ENCODE measurements around the gene SEL1L3. TPM values are rescaled to one million over a fixed set of nuclear protein-coding genes. Genes with fewer than 3 reads are reported as not detected.

Gene SEL1L3
- total and polyA plus RNA-seq, 2 donors (not counting 3 experiments of a cell fraction or from before 2014, with no cell fraction given) = 53.4 to 122 TPM

GRCh38 chr4:25834411-25835107, 28.2 kb downstream of the SEL1L3 start:
- no peaks in the 10 kb centered on the region for H4K20me1 ChIP-seq (replicated peaks; ENCODE audit: control insufficient read depth, extremely low read depth, insufficient read depth, low read length)
- H3K9ac ChIP-seq (replicated peaks; ENCODE audit: extremely low read depth, insufficient read depth, low read length) = no peak overlapping the region
- peaks cover 2% of the 10 kb centered on the region for H3K9me1 ChIP-seq (replicated peaks; ENCODE audit: control insufficient read depth, extremely low read depth, insufficient read depth, low read length)
- FAIRE-seq (no peak), DNase-seq (ENCODE audit: low read depth, low spot score) (no peak)
- no peaks in the 10 kb centered on the region for H3K4me1 ChIP-seq (ENCODE audit: control insufficient read depth, extremely low read depth, insufficient read depth, low read length)
- H3K4me2 ChIP-seq (ENCODE audit: insufficient read depth, low read length) = no peak overlapping the region
- CTCF ChIA-PET = no interaction called here
- no peaks in the 10 kb centered on the region for H3K79me2 ChIP-seq (ENCODE audit: control insufficient read depth, insufficient read depth, low read length)
- TF ChIP-seq POLR2A (IDR thresholded peaks at IDR 0.05; ENCODE audit: low read depth, low read length) = no peak
- TF ChIP-seq JUN (IDR thresholded peaks at IDR 0.05; ENCODE audit: borderline replicate concordance, insufficient read depth, insufficient read length, low read depth) = no peak
- no peak for TF ChIP-seq POLR2AphosphoS5 (IDR thresholded peaks at IDR 0.05; ENCODE audit: insufficient read depth, low read depth, low read length)
- no peak for TF ChIP-seq EZH2 (IDR thresholded peaks at IDR 0.05; ENCODE audit: borderline replicate concordance, low read depth, low read length, severe bottlenecking)
- no peaks in the 10 kb centered on the region for H3K27me3 ChIP-seq (ENCODE audit: control insufficient read depth in 2 of 2, insufficient read depth in 2 of 2, low read length in 2 of 2)
- intact Hi-C loops (cut with micrococcal nuclease) (loop anchor here (2.0 kb wide), 1 partner anchor 22 kb away; no protein-coding TSS in a partner anchor), dilution Hi-C loops (cut with MboI; ENCODE audit: extremely low pct_ligation_motif_present, low sequenced_read_pairs) (no loop called here)
- H3K9me3 ChIP-seq (replicated peaks; ENCODE audit: control insufficient read depth, insufficient read depth, low read length) = no peaks in the 10 kb centered on the region
- no peak overlapping the region for H2AFZ ChIP-seq (ENCODE audit: low read depth, low read length)
- no peak overlapping the region for H3K27ac ChIP-seq (ENCODE audit: insufficient read depth, low read depth, low read length)
- no TSS peak for BruUV-seq (replicated peaks)
- POLR2A ChIA-PET = no interaction called here
- peaks cover 3 to 4% of the 10 kb centered on the region in 2 experiments for H3K36me3 ChIP-seq (ENCODE audit: control insufficient read depth in 2 of 2, extremely low read depth in 1 of 2, insufficient read depth in 2 of 2, low read length in 2 of 2)
- no peak overlapping the region for H3K4me3 ChIP-seq (replicated peaks in 1 of 3; ENCODE audit: insufficient read depth in 1 of 3, low read depth in 1 of 3, low read length in 3 of 3)

GRCh38 chr4:25830548-25830947, 32.2 kb downstream of the SEL1L3 start:
- no peak overlapping the region for H3K4me3 ChIP-seq (replicated peaks in 1 of 3; ENCODE audit: insufficient read depth in 1 of 3, low read depth in 1 of 3, low read length in 3 of 3)
- H3K27ac ChIP-seq (ENCODE audit: insufficient read depth, low read depth, low read length) = no peak overlapping the region
- intact Hi-C loops (cut with micrococcal nuclease) = no loop called here
- H3K9ac ChIP-seq (replicated peaks; ENCODE audit: extremely low read depth, insufficient read depth, low read length) = no peak overlapping the region
- TF ChIP-seq JUN (IDR thresholded peaks at IDR 0.05; ENCODE audit: borderline replicate concordance, insufficient read depth, insufficient read length, low read depth) (no peak), FOS (IDR thresholded peaks at IDR 0.05; ENCODE audit: borderline replicate concordance, insufficient read depth, low read length) (no peak), EZH2 (IDR thresholded peaks at IDR 0.05; ENCODE audit: borderline replicate concordance, low read depth, low read length, severe bottlenecking) (no peak)
- peaks cover 2% of the 10 kb centered on the region for H3K9me1 ChIP-seq (replicated peaks; ENCODE audit: control insufficient read depth, extremely low read depth, insufficient read depth, low read length)
- H2AFZ ChIP-seq (ENCODE audit: low read depth, low read length) = no peak overlapping the region
- H4K20me1 ChIP-seq (replicated peaks; ENCODE audit: control insufficient read depth, extremely low read depth, insufficient read depth, low read length) = no peaks in the 10 kb centered on the region
- peaks cover 3 to 4% of the 10 kb centered on the region in 2 experiments for H3K36me3 ChIP-seq (ENCODE audit: control insufficient read depth in 2 of 2, extremely low read depth in 1 of 2, insufficient read depth in 2 of 2, low read length in 2 of 2)
- H3K4me2 ChIP-seq (ENCODE audit: insufficient read depth, low read length) = no peak overlapping the region
- H3K4me1 ChIP-seq (ENCODE audit: control insufficient read depth, extremely low read depth, insufficient read depth, low read length) = no peaks in the 10 kb centered on the region
- no peak for FAIRE-seq
- H3K79me2 ChIP-seq (ENCODE audit: control insufficient read depth, insufficient read depth, low read length) = no peaks in the 10 kb centered on the region
- ChIA-PET POLR2A (no interaction called here), CTCF (no interaction called here)
- no TSS peak for BruUV-seq (replicated peaks)
- H3K27me3 ChIP-seq (ENCODE audit: control insufficient read depth in 2 of 2, insufficient read depth in 2 of 2, low read length in 2 of 2) = no peaks in the 10 kb centered on the region
- H3K9me3 ChIP-seq (replicated peaks; ENCODE audit: control insufficient read depth, insufficient read depth, low read length) = no peaks in the 10 kb centered on the region
- dilution Hi-C loops (cut with MboI; ENCODE audit: extremely low pct_ligation_motif_present, low sequenced_read_pairs) = no loop called here
- DNase-seq (ENCODE audit: low read depth, low spot score) = no peak

All from endothelial cell of umbilical vein (primary cell).